Measurements from ENCODE around the gene RAP1GAP2.

DNA sequence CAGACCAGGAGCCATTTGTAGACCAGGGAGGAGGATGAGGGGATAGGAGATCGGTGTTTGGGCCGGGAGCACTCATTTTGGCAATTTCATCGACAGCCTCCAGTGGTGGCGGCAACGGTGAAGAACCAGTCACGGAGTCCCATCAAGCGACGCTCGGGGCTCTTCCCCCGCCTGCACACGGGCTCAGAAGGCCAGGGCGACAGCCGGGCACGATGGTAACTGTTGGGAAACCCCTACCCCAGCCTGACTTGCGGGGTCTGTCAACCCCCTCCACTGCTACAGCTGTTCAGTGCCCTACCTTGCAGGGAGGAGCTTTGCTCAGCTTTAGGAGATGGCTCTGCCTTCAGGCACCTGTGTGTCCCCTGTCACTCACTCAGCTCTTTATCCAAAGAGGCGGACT, 224.1 kb downstream of the RAP1GAP2 start:
- TF ChIP-seq SP1 (IDR thresholded peaks at IDR 0.05) (no peak), SUZ12 (IDR thresholded peaks at IDR 0.05) (no peak), TARDBP (IDR thresholded peaks at IDR 0.05) (no peak), LEF1 (IDR thresholded peaks at IDR 0.05; ENCODE audit: borderline replicate concordance) (no peak), FOXM1 (IDR thresholded peaks at IDR 0.05; ENCODE audit: borderline replicate concordance) (no peak), ZNF384 (IDR thresholded peaks at IDR 0.05) (no peak), BHLHE40 (IDR thresholded peaks at IDR 0.05; ENCODE audit: borderline replicate concordance) (no peak), L3MBTL2 (conservative IDR thresholded peaks at IDR 0.05) (no peak), ELF4 (IDR thresholded peaks at IDR 0.05) (no peak), ARNT (IDR thresholded peaks at IDR 0.05) (no peak)
- TF ChIP-seq, protein P1, sequence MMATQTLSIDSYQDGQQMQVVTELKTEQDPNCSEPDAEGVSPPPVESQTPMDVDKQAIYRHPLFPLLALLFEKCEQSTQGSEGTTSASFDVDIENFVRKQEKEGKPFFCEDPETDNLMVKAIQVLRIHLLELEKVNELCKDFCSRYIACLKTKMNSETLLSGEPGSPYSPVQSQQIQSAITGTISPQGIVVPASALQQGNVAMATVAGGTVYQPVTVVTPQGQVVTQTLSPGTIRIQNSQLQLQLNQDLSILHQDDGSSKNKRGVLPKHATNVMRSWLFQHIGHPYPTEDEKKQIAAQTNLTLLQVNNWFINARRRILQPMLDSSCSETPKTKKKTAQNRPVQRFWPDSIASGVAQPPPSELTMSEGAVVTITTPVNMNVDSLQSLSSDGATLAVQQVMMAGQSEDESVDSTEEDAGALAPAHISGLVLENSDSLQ (IDR thresholded peaks at IDR 0.05) = no peak

Measured in HEK293T (cell line).